Stimulated activated effector memory CD8-positive, alpha-beta T cell treated with anti-CD3 and anti-CD28 coated beads, Interleukin-12 subunit alpha, Interleukin-12 subunit beta, amount 100 ng/mL, for 72 hours (primary cell): ENCODE results near the gene SRGAP2C.
"Not testable (repeated sequence)": the region's sequence is repeated elsewhere in the genome, so short reads cannot be mapped to it uniquely, and the experiment has no call there.

ENCODE experiments used
- ATAC-seq: fragments of 150-1000 bp; cut with Tn5 transposase; 2 replicates; pipeline ENCODE4 v1.10.0; 2021
- DNase-seq, 2 donors: peaks; one replicate each; pipeline ENCODE4 v3.0.0; 2021 to 2022; ENCODE audit warnings: low spot score in 2 of 2
- H3K27ac Mint-ChIP-seq: one replicate; pipeline ENCODE4 v1.8.0; 2022; ENCODE audit warnings: mild to moderate bottlenecking, mixed read lengths
- H3K36me3 Mint-ChIP-seq: one replicate; pipeline ENCODE4 v1.8.0; 2022; ENCODE audit warnings: mild to moderate bottlenecking, mixed read lengths
- H3K4me1 Mint-ChIP-seq: one replicate; pipeline ENCODE4 v1.8.0; 2022; ENCODE audit warnings: mixed read lengths
- H3K4me3 Mint-ChIP-seq: one replicate; pipeline ENCODE4 v1.8.0; 2022; ENCODE audit warnings: mild to moderate bottlenecking, mixed read lengths
- H3K9me3 Mint-ChIP-seq: one replicate; pipeline ENCODE4 v1.8.0; 2022; ENCODE audit warnings: mixed read lengths

The SRGAP2C gene

DNA sequence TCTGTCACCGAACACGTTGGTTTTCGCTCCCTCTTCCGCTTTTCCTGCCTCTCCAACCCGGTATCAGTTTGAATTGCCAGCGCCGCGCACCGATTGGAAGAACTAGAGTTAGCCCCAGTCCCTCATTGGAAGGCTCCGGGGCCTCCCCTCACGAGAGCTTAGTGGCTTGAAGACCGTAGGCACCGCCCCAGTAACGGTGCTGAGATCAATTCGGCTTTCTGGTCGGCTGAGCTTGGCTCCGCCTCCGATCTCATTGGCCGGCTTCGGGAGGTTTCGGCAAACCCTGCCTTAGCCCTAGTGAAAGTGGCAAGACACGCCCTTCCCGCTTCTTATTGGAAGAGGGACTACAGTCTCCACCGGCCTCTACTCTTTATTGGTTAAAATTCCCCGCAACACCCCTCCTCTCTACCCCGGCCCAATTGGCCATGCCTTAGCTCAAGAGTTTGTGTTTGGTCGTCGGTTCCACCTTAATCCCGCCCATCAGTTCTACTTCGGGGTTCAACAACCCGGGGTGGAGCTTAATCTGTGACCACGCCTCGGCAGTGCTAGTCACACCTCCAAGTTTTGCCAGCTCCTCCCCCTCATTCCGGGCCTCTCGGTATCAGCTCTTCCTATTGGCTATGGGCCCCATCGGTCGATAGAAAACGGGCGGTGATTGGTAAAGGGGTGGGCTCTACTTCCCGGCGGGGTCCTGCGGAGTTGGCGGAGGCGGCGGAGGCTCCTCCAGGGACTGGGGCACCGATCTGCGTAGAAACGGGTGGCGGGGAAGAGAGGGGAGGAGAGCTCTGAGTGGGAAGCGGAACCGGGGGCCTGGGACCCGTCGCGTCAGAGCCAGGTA is at the start of gene SRGAP2C, which contains the start of gene FAM72B:
SRGAP2C (plus strand) TSS at position 686 of the 838 bp plus-strand sequence. CDS start 2,472 bp downstream, outside the sequence.
FAM72B (minus strand) TSS at position 51 of the 838 bp plus-strand sequence. CDS start 851 bp downstream, outside the sequence.
- H3K9me3 Mint-ChIP-seq, H3K36me3 Mint-ChIP-seq, H3K4me1 Mint-ChIP-seq: not testable (repeated sequence)
- peak within 1 kb of the TSS; percentile 94 for H3K27ac Mint-ChIP-seq
- DNase-seq: peak; percentile 75 to 94
- peak within 1 kb of the TSS; percentile 81 for H3K4me3 Mint-ChIP-seq
- peak; percentile 90 for ATAC-seq

DNA sequence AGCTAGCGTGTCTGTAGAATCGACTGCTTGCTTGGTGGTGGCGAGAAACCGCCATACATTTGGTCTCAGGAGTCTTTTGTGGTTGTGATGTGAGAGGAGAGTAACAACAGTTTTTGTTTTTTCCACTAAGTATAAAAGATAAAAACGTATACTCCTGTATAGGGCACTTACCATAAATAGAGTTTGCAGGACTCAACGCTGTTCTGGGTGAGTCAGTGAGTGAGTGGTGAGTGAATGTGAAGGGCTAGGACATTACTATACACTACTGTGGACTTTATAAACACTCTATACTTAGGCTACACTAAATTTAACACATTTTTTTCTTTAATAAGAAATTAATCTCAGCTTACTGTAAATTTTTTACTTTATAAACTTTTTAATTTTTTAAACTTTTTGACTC is 44.4 kb upstream of the SRGAP2C start:
- ATAC-seq, DNase-seq, H3K4me3 Mint-ChIP-seq, H3K27ac Mint-ChIP-seq, H3K9me3 Mint-ChIP-seq, H3K36me3 Mint-ChIP-seq, H3K4me1 Mint-ChIP-seq: not testable (repeated sequence)

DNA sequence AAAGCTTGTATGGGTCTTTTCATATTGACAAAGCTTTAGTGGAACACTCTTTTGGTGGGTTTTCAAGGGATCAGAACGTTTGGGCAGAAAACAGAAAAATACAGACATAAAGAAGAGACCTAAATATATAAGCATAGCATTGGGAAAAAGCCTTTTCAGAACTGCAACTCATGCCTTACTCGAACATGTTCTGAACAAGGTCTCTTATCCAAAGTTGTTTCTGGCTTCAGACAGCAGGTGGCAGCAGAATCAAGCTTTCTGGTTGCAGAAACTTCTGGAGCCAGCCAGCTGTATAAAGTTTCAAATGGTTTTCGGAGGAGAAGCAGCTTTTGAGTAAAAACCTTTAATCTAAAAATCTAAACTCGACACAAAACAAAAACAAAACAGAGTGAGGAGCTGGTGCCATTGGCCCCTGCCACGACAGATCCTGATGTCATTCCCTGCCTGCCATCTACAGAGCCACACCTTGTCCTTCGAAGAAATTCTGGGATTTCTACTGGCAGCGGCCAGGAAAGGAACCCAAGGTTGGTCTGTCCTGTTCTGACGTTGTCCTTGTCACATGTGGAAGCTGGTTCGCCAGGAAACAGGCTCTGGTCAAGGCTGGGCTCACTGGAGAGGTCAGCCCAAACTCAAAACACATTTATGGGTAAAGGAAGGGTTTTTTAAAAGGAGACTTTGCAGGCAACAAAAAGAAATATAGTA is 36.1 kb upstream of the SRGAP2C start:
- H3K9me3 Mint-ChIP-seq: not testable (repeated sequence)

DNA sequence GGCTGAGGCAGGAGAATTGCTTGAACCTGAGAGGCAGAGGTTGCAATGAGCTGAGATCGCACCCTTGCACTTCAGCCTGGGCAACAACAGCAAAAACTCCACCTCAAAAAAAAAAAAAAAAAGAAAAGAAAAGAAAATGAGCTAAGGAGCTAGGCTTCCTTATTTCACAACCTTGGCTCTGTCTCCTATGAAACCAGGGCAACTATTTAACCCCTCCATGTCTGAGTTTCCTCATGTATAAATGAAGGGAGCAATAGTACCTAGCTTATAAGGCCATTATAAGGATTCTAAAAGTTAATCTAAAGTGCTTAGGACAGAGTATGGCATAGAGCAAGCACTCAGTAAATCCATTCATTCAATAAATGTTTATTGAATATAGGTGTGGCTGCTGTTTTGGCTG is 33.5 kb upstream of the SRGAP2C start:
- H3K36me3 Mint-ChIP-seq, H3K9me3 Mint-ChIP-seq, H3K4me3 Mint-ChIP-seq, H3K27ac Mint-ChIP-seq, H3K4me1 Mint-ChIP-seq, DNase-seq, ATAC-seq: not testable (repeated sequence)

More for the DNA sequence above, 36.1 kb upstream of the SRGAP2C start:
- not testable (repeated sequence) for DNase-seq, H3K4me1 Mint-ChIP-seq, H3K27ac Mint-ChIP-seq, H3K4me3 Mint-ChIP-seq, H3K36me3 Mint-ChIP-seq
- peak; percentile 54 for ATAC-seq

DNA sequence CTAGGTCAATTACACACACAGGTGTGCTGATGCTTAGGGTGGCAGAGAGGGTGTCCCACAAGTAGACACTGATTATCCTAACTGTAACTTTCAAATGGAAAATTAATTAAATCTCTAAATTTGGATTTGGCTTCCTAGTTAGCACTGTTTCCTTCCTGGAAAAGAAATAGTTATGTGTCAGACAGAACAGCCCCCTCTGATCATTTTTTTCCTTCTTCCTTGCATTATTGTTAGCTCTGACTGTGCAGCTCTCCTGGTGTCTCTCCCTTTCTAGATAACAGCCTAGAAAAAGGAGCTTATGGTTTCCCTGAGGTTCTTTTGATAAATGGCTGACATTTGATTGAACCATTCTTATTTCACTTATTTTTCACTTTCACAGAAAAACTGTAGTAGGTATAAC is 32.0 kb upstream of the SRGAP2C start:
- not testable (repeated sequence) for ATAC-seq, H3K9me3 Mint-ChIP-seq, DNase-seq, H3K4me1 Mint-ChIP-seq, H3K36me3 Mint-ChIP-seq, H3K27ac Mint-ChIP-seq, H3K4me3 Mint-ChIP-seq

DNA sequence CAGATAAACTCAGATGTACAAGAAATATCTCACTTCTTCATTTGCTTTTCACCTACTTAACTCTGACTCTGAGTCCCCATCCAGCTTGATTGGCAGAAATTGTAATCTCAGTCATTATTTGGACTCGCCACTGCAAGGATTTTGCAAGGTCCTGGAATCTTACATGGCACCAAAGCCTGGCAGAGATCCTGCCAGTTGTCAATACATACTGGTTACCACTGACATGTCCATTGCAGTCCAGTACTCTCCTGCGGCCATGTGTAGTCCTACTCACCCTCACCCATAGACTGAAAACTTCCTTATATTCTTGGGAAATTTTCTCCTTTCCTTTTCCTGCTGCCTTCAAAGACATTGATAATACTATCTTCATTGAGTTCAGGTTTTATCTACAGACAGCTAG is 30.0 kb upstream of the SRGAP2C start:
- H3K27ac Mint-ChIP-seq, DNase-seq, H3K36me3 Mint-ChIP-seq, H3K9me3 Mint-ChIP-seq, ATAC-seq, H3K4me1 Mint-ChIP-seq, H3K4me3 Mint-ChIP-seq: not testable (repeated sequence)

DNA sequence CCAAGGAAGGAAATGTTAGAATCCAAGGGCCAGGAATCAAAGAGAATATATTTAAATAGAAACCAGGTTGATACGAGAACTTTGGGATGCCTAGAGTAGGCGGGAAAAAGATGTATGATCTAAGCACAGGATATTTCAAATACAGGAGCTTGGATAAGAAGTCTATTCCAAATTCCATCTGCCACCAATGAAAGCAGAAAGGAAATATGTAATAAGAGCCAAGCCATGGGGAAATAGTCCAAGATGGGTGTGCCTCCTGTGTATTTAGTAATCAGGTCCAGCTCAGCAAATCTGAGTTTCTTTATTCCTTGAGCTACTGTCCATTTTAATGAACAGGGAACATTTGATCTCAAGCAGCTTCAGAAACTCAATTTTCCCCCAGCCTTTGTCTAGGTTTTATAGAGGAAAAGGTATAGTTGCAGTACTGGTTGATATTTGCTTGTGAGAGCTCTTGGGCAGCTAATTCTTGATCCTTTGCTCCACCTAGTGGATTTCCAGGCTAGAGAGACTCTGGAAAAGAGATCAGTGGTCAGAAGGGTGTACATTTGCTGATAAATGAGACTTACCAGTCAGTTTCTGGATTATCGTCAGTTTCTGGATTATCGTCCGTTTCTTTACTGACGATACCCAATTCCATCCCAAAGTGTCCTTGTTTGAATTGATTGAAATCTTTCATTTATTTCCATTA is 29.0 kb upstream of the SRGAP2C start:
- not testable (repeated sequence) for H3K4me3 Mint-ChIP-seq, ATAC-seq, H3K36me3 Mint-ChIP-seq, H3K27ac Mint-ChIP-seq, H3K9me3 Mint-ChIP-seq, H3K4me1 Mint-ChIP-seq, DNase-seq

DNA sequence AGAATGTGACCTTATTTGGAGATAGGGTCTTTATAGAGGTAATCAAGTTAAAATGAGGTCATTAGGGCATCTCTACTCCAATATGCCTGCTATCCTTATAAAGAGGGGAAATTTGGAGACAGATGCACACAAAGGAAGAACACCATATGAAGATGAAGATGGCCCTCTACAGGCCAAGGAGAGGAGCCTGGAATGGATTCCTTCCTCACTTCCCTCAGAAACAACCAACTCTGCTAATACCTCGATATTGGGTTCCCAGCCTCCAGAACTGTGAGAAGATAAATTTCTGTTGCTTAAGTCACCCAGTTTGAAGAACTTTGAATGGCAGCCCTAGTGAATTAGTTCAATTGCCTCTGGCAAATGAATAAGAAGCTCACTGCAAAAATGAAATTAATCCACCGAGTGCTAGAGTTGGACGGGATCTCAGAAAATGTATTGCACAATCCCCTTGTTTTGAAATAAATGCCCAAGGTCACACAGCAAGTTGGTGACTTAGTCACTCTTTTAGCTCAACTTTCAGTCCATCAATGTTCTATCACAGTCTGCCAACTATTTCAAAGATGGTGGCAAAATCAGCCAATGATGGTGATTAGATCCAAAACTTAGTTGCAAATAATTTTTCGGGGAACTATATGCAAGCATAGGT is 27.7 kb upstream of the SRGAP2C start:
- not testable (repeated sequence) for H3K4me1 Mint-ChIP-seq, H3K9me3 Mint-ChIP-seq, H3K27ac Mint-ChIP-seq, H3K36me3 Mint-ChIP-seq, H3K4me3 Mint-ChIP-seq, DNase-seq, ATAC-seq

DNA sequence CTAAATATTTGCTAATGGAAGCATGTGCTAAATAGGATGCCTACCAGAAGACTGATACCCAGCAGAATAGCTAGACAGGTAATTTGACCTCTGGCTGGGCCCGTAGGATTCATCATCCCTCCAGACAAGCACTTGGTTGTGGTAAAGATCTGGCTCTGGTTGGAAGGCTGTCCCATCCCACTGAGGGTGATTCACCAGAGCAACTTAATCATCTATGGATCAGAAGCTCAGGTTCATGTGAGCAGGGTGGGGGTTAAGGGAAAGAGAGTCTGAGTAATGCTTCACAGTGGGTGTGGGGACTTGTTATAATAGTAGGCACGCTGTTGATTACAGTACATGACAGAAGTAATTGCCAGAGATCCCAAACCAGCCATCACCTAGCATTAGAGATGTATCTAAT is 27.2 kb upstream of the SRGAP2C start:
- H3K9me3 Mint-ChIP-seq, H3K4me3 Mint-ChIP-seq, DNase-seq, H3K27ac Mint-ChIP-seq, H3K4me1 Mint-ChIP-seq, H3K36me3 Mint-ChIP-seq: not testable (repeated sequence)
- peak; percentile 37 for ATAC-seq

DNA sequence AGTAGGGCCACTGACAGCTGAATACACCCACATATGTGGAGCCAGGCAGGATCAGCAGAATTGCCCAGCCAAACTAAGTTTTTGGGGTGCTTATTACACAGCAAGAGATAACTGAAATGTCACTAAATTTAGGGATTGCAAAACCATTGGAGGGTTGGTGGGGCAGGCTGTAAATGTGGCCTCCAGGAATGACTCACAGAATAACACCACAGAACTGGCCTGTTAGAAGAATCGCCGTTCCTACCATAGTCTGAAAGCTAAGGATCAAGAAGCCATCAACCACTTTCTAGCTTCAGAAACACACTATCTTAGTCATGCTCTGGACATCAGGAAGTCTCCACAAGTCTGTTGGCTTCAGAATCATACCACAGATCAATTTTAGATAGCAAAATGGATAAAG is 24.7 kb upstream of the SRGAP2C start:
- not testable (repeated sequence) for H3K36me3 Mint-ChIP-seq, H3K4me1 Mint-ChIP-seq, ATAC-seq, H3K9me3 Mint-ChIP-seq, H3K27ac Mint-ChIP-seq, H3K4me3 Mint-ChIP-seq, DNase-seq

DNA sequence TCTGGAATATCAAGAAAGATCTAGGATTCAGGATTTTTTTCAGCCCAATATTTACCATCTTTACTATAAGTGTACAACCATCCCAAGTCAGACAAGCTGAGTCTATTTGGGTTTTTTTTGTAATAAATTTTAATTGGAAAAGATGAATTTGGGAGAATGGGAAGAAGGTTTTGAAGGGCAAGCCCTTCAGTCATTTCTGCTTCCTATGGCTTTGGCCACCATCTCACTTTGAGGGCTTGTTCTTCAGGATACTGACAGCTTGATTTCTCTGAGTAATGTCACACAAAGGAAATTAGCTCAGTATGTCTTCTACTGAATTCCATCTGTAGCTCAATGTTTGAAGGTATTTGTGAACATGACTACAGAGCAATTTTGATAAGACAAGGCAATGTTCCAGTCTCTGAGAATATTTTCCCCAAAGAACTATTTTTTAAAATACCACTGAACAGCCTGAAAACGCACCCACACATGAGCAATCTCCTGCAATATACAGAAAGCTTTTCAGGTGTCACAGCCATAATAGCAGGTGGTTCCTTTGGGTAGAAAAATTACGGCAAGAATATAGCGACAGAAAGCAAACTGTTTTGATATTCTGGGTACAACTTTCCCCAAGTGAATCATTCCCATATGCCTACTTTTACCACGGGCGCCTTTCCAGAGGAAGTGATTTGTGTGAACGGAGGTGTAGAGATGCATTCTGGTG is 23.4 kb upstream of the SRGAP2C start:
- not testable (repeated sequence) for ATAC-seq

DNA sequence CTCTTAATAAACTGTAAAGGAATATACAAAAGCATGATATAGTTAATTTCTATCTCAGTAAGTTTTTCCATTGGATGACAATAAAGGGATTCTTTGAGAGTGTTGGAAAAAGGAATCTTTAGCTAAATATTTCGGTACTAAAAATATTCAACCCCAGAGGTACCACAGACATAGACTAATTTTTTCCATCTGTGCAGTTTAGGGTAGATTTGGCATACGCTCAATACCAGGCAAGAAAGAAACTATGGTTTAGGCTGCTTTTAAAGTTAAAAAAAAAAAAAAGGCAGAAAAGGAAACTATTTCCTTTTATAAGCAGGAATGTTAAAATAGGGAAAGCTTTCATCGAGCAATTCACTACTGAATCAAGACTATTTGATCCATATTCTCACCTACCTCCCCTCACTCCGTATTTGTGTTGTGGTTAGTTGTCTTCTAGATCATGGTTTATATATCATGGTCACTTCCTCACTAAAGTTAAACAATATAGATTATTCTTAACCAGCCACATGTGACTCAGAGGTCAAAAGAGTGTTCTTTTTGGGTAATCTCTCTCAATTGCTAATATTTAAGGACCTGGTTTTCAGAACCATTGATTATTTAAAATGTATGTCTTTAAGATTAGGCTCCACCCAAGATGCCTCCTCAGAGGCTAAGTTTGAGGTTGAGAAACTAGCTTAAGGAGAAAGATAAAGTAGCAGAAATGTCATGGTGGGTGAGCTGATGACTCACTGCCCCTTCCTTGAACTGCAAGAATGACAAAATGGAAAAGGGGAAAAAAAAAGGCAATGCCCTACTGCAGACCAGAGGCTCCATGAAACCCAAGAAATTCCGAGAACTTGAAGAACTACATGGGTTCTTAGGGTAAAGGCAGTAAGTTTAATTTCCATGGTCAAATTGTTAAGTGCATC is 20.7 kb upstream of the SRGAP2C start:
- DNase-seq, H3K36me3 Mint-ChIP-seq, H3K9me3 Mint-ChIP-seq, H3K4me3 Mint-ChIP-seq, H3K27ac Mint-ChIP-seq, H3K4me1 Mint-ChIP-seq: not testable (repeated sequence)
- ATAC-seq: peak; percentile 42

More for the DNA sequence above, 23.4 kb upstream of the SRGAP2C start:
- not testable (repeated sequence) for H3K4me3 Mint-ChIP-seq, H3K9me3 Mint-ChIP-seq, H3K27ac Mint-ChIP-seq, H3K4me1 Mint-ChIP-seq, DNase-seq, H3K36me3 Mint-ChIP-seq

DNA sequence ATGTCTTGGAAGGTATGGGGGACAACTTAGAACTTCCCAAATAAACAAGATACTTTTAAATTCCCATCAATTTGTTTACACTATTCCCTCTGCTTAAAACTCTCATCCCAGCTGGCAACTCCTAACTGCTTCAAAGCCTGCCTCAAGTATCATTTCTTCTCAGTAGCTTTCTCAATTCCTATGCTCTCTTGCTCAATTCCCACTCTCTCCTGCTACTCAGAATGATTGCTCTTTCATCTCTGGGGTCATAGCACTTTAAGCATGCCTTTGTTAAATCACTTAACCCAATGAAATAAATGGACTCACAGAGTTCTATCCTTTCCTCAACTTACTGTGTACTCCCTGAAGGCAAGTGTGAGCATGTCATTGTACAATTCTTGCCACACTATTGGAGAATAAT is 19.5 kb upstream of the SRGAP2C start:
- H3K4me1 Mint-ChIP-seq, DNase-seq, H3K4me3 Mint-ChIP-seq, H3K27ac Mint-ChIP-seq, H3K9me3 Mint-ChIP-seq, H3K36me3 Mint-ChIP-seq, ATAC-seq: not testable (repeated sequence)
